NOMO-1 treated with DMSO at 0.1 percent for 48 hours (cell line): ENCODE data around the gene TPSG1.
A peak's percentile ranks its signal among the peaks of the same experiment; 100 is the strongest.

Experiments
- DNase-seq: peaks from one replicate; lab custom pipeline; 2025; ENCODE audit not compliant: unreplicated experiment; lab: John Stamatoyannopoulos, UW

Gene TPSG1

DNA sequence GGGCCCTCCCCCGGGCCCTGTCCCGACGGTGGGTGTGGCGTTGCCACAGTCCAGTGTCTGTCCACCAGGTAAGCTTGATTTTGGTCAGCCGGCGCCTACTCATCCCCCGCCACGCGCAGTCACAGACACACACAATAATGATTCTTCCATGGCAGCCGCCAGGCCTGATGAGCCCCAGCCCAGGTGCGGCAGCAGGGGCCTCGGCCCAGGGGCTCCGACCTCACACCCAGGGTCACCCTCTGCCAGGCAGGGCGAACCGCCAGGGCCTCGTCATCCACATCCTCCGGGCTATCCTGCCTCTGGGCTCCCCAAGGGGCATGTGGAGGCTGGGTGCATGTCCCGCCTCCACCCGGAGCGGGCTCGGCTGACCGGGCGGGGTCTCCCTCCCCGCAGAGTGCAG, 7.5 kb downstream of the TPSG1 start:
- no peak for DNase-seq

- no peak for DNase-seq
Measured at GRCh38 chr16:1216681-1217400, 8.2 kb downstream of the TPSG1 start.

GRCh38 chr16:1216296-1216619, 8.8 kb downstream of the TPSG1 start:
- no peak for DNase-seq

- no peak for DNase-seq
Measured at GRCh38 chr16:1215574-1216295, 9.3 kb downstream of the TPSG1 start.

DNA sequence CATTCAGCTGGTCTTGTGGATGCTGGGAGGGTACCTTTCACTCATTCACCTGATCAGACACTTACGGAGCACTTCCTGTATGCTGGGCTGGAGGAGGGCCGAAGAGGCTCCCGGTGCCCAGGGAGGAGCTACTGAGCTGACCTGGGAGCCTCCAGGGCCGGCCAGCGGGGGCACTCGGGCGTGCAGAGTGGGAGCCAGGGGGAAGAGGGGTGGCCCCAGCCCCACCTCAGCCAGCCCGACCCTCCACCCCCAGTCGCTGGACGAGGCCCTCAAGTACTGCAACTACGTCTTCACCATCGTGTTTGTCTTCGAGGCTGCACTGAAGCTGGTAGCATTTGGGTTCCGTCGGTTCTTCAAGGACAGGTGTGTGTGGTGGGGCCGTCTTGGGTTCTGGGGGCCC, 10.3 kb downstream of the TPSG1 start:
- DNase-seq = no peak

DNA sequence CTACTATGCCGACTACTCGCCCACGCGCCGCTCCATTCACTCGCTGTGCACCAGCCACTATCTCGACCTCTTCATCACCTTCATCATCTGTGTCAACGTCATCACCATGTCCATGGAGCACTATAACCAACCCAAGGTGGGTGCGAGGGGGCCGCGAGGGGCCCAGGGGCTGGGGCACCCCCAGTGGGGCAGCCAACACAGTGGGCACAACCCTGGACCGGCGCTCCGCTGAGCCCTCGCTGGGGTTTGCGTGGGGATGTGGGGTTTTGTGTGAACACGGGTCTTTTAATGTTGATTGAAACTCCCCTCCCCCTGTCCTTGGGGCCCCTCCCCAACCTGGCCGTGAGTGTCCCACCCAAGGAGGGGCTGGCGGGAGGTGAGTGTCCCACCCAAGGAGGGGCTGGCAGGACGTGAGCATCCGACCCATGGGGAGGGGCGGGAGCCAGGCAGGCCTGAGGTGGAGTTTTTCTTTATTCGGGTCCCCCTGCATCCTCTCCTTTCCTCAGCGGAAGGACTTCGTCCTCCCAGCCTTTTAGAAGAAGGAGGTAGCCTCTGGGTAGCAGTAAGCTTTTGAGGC, 11.2 kb downstream of the TPSG1 start:
- no peak for DNase-seq

- no peak for DNase-seq
Measured at GRCh38 chr16:1213231-1213630, 11.8 kb downstream of the TPSG1 start.

GRCh38 chr16:1212616-1213194, 12.4 kb downstream of the TPSG1 start:
- DNase-seq = no peak

GRCh38 chr16:1211451-1212268, 13.4 kb downstream of the TPSG1 start:
- no peak for DNase-seq

DNA sequence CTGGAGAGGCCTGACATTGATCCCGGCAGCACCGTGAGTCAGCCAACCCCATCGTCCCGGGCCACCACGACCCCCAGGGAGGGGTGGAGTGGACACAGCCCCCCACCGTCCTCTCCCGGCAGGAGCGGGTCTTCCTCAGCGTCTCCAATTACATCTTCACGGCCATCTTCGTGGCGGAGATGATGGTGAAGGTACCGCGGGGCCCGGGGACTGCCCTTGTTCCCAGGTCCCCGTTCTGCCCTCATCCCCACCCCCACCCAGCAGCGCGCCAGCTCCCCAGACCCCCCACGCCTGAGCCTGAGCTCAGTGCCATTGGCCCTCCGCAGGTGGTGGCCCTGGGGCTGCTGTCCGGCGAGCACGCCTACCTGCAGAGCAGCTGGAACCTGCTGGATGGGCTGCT, 14.6 kb downstream of the TPSG1 start:
- DNase-seq = no peak

DNA sequence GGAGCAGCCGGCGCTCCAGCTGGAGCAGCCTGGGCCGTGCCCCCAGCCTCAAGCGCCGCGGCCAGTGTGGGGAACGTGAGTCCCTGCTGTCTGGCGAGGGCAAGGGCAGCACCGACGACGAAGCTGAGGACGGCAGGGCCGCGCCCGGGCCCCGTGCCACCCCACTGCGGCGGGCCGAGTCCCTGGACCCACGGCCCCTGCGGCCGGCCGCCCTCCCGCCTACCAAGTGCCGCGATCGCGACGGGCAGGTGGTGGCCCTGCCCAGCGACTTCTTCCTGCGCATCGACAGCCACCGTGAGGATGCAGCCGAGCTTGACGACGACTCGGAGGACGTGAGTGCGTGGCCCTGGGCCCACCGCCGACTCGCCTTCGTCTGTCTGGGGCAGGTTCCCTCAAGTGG, 16.0 kb downstream of the TPSG1 start:
- no peak for DNase-seq

DNA sequence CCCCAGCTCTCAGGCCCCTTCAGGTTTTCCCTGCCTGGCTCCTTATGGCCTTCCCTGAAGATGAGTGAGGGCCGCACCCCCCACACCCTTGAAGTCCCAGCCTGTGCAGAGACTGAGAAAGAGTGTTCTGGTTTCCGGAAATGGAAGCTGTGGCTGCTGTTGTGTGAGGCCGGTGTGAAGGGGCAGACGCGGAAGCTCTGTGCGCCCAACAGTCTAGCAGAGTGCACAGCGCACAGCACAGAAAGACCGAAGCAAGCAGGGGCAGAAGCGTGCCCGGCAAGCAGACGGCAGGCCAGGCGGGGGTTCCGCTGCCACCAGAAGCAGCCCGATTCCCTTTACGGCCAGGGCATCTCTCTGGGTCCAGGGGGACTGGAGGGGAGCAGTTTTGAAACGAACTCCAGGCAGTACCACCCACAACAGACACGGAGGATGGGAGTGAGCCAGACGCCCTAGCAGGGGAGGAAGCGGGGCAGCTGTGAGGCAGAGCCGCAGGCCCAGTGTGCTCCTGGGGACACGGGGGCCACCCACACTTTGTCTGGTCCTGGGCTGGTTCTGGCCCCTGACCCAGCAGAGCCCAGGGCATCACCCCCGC, 16.7 kb downstream of the TPSG1 start:
- DNase-seq = peak; percentile 9

DNA sequence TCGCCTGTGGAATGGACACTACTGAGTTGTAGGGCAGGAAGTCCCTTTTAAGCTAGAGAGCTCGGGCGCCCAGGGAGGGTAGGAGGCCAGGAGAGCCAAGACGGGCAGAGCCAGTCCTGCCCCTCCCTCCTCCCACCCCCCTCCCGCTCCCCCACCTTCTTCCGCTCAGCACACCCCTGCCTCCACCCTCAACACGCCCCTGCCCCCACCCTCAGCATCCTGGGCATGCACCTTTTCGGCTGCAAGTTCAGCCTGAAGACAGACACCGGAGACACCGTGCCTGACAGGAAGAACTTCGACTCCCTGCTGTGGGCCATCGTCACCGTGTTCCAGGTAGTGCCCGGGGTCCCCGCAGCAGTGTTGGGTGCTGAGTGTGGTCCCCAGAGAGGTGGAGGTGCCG, 18.3 kb downstream of the TPSG1 start:
- DNase-seq = no peak

- DNase-seq = no peak
Measured at GRCh38 chr16:1206326-1206725, 18.7 kb downstream of the TPSG1 start.

- no peak for DNase-seq
Measured at GRCh38 chr16:1204933-1205332, 20.1 kb downstream of the TPSG1 start.

- DNase-seq = no peak
Measured at GRCh38 chr16:1202274-1202673, 22.8 kb downstream of the TPSG1 start.

DNA sequence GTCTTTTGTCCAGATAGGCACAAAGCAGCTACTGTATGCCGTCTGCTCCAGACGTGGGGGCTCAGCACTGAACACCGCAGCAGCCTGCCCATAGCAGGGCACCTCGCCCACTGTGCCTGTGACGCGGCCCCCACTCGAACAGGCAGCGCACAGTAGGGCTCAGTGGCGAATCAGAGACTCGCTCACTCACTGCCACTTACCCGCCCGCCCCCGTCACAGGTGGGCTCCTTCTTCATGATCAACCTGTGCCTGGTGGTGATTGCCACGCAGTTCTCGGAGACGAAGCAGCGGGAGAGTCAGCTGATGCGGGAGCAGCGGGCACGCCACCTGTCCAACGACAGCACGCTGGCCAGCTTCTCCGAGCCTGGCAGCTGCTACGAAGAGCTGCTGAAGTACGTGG, 23.6 kb downstream of the TPSG1 start:
- DNase-seq = no peak

GRCh38 chr16:1200014-1200627, 24.9 kb downstream of the TPSG1 start:
- DNase-seq = no peak

DNA sequence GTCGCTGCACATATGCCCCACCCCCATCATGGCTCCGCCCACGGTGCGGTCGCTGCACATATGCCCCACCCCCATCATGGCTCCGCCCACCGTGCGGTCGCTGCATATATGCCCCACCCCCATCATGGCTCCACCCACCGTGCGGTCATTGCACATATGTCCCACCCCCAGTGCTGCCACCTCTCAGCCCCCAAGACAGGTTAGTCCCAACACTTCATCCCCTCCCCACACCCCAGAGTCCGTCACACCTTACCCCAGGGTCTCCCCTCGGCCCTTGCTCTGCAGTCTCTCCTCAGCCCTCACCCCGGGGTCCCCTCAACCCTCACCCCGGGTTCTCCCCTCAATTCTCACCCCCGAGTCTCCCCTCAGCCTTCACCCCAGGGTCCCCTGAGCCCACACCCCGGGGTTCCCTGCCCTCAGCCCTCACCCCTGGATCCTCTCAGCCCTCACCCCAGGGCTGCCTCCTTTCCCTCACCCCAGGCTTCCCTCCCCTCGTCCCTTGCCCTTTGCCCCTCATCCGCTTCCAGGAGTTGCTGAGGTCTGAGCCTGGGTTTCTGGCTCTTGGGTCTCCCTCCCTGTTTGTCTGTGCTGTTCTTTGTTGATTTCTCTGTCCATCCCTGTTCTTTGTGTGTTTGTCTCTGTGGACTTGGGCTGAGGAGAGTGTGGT, 25.6 kb downstream of the TPSG1 start:
- no peak for DNase-seq
